IPS DF 4.7 (cell line): Measurements from ENCODE around the gene SKI.

ENCODE experiments used
- DNase-seq: peaks from one replicate; pipeline ENCODE4 v3.0.0-alpha.2; 2013; ENCODE audit warnings: low spot score; ENCODE audit errors: extremely low read depth

SKI gene

DNA sequence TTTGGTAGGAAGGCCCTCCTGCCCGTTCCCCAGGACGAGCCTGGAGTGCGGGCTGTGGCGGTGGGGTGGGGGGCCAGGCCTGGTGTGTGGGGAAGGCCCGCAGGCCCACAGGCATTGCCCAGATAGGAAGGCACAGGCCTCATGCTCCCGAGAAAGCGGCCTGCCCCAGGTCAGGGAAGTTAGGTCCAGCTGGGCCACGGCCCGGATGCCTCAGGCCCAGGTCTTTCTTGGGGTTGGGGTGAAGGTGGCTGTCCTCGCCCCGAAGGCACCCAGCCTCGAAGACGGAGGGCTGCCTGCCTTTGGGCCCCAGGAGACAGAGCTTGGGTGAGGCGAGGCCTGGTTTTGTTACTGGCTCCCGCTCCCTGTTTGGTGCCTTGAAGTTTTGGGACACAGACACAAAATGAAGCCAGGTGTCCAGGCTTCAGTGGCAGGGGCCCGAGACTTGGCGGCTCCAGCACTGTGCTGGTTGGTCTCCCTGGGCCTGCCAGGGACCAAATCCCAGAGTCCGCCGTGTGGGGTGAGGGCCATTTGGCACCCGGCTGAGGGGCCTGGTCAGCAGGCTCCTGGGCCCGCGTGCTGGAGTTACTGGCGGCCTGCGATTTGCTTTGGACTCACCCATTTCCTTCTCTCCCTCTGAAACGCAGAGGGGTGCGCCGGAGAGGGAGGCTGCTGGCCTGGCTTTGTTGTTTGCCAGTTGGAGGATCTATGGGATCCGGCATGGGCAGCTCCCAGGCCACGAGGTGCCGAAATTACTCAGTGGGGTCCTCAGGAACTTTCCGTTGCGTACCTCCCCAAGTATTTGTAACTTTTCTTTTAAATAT is 2.0 kb downstream of the SKI start:
- DNase-seq = no peak

DNA sequence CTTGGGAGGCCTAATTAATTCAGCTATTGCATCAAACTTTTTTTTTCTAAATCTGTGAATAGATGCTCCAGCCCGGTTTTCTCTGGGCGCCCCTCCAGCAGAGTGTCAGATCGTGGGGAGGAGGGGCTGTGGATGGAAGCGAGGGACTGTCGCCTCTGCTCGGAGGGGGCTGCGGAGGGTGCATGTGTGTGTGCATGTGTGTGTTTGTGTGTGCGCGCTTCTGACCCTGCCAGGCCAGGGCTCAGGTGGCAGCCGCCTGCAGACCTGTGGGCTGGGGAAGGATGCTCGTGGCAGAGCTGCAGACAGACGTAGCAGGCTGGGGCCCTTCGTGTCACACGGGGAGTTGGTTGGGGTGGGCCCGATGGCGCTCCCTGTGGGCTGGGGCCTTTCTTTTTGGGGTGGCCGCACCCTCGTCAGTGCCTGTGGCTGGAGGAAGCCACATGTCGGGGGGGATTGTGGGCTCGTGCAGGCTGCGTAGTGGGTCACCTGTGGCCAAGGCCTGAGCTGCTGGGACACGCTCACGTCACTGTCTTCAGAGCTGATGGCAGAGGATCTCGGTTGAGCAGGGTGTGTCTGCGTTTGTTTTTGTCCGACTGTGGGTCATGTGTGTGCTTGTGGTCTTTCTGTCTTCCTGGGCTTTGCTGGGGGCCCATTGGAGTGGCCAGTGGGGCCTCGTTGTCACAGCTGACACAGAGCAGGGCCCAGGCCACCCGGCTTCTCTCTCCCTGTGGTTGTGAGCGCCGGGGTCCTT is 2.8 kb downstream of the SKI start:
- DNase-seq = no peak

DNA sequence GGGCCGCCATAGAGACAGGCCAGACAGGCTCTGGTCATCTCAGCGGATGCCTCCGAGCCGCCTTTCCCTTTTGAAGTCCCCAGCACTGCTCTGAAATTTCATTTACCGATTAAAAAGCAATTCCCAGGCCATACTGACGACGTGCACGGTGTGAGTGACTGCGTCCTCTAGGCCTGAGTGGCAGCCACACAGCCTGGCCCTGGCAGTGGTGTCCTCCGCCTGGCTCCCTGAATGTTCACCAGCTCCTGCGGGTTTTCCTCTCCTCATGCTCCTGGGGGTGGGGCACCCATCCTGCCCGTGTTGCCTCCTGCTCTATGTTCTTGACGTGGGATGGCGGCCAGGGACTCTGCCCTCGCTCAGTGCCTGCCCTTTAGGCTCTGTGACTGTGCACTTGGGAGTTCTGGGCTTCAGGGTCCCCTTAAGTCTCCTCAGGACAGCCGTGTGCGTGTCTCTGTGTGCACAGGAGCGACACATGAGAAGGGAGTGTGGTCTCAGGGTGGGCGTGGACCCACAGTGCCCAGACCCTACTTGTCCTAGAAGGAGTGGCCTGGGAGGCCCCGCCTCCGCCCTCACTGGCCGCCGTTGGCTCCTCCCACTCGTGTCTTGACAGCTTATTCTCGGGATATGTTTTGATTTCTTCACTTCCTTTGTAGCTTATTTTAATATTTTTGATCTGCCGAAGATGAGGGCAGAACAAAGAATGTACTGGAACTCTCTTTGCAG is 3.6 kb downstream of the SKI start:
- DNase-seq = no peak

DNA sequence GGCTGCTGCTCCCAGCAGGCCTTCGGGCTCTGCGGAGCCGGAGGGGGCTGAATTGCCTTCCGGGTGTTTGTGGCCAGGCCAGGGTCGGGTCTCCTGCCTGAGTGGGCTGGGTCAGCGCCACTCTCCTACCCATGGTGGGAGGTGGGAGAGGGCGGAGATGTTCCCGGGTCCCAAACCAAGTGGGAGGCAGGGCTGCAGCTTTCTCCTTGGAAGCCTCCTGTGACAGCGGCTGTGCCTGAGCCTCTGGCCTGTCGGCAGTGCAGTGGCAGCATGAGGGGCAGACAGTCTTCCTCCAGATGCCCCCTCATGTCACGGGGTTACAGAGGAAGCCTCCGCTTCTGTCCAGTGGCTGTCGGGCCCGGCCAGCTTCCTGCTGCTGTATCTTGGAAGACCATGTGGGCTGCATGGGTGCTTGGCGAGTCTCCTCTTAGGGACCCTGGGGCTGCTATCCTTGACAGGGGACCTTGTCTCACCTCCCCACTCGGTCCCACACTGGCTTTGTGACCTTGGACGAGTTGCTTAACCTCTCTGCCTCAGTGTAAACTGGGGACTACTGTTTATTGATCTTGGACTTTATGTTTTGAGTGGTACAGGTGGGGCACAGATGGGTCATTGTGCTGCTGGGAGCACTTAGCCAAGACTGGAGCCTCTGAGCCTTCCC is 4.3 kb downstream of the SKI start:
- no peak for DNase-seq

GRCh38 chr1:2232916-2233438 is 4.9 kb downstream of the SKI start:
- no peak for DNase-seq

DNA sequence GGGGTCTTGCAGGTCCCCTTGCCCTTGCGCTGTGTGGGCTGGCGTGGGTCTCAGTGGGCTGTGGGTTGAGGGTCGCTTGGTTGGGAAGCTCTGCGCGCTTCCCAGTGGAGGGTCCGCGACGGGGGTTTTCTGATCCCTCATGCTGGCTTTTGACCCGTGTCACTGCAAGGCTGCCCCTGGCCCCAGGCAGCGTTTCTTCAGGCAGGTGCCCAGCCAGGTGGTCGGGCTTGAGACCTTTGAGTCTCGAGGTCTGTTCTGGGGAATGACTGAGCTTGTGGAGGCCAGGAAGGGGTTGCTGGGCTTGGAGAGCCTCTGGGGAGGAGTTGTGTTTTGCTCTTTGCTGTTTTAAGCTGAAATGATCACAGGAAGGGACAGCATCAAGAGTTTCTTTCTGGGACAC is 5.3 kb downstream of the SKI start:
- DNase-seq = no peak

GRCh38 chr1:2233997-2234761 is 6.1 kb downstream of the SKI start:
- no peak for DNase-seq

DNA sequence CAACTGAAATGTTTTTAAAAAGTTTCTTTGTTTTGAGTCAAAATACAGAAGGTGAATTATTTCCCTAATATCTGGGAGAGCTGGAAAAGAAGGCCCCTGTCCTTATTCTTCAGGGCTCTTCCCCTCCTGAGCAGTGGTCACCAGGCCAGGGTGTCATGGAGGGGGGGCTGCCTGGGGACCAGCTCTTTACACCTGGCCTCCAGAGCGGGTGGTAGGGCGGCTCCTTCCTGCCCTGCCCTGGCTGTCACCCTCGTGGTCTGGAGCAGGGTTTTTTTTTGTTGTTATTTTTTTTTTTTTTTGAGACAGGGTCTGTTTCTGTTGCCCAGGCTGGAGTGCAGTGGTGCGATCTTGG is 6.6 kb downstream of the SKI start:
- DNase-seq = no peak

- DNase-seq = no peak
Observed at GRCh38 chr1:2235300-2235998, 7.3 kb downstream of the SKI start.

DNA sequence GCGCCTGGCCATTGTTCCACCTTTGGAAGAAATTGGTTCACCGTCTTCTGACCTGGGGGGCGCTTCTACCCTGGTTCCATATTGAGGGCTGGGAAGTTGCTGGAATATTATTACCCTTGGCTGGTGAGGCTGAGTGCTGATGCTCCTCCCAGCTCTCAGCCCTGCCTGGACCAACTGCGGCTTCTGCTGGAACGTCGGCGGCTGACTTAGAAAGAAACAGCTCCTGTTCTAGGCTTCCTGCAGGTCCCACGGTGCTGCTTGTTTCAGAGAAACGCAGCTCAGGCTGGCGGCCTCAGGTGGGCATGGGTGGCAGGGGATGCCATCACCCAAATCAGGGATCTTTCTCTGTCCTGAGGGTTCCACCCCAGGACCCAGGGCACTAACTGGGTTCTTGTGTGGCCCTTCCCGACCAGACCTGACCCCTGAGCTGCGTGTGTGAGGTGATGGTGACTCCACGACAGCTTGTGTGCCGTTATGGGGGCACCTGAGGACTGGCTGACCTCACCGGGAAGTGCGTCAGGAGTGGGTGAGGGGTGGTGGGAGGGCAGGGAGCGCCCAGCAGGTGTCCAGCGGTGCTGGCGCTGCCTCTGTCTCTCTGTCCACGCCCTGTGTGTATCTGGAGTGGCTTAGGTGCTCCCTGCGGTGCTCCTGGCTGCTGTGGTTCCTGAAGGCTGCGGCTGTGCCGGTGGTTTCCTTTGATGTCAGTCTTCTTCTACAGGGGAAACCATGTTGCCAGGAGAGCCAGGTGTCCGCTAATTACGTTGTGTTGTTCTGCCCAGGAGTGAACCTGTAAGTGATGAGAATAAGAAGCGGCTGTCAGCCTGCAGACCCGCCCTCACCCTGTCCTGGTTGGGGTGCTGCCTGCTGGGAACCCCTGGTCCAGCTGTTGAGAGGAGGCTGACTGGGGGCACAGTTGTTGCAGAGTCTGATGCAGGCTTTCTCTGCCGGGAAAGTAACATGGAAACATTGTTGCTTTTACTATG is 8.9 kb downstream of the SKI start:
- no peak for DNase-seq

GRCh38 chr1:2237773-2238172 is 9.7 kb downstream of the SKI start:
- no peak for DNase-seq

- no peak for DNase-seq
Observed at GRCh38 chr1:2238361-2239012, 10.4 kb downstream of the SKI start.

- no peak for DNase-seq
Observed at GRCh38 chr1:2239013-2239370, 10.9 kb downstream of the SKI start.

DNA sequence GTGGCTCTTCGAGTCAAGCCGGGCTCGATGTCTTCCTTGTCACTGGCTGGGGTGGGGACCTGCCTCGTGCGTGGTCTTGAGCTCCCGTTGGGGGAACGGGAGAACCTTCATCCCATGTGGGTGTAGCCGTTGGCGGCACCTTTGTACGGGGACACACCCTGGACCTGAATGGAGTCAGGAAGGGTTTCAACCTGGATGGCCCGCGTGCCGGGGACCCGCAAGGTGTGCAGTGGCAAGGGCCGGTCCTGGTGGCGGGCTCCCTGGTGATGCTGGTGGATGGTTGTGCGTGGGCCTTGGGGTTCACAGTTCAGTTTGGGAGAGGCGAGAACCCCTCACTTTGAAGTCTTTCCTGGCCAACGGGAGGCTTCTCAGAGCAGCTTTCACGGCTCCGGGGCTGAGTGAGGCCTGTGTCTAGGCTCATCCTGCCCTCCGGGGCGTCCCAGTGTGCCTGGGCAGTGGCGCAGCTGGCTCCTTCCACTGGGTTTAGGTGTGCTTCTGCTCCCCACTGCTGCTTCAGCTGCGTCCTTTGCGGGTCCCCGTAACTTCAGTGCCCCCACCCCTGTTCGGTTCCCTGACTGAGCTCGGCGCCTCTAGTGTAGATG is 11.4 kb downstream of the SKI start:
- no peak for DNase-seq

DNA sequence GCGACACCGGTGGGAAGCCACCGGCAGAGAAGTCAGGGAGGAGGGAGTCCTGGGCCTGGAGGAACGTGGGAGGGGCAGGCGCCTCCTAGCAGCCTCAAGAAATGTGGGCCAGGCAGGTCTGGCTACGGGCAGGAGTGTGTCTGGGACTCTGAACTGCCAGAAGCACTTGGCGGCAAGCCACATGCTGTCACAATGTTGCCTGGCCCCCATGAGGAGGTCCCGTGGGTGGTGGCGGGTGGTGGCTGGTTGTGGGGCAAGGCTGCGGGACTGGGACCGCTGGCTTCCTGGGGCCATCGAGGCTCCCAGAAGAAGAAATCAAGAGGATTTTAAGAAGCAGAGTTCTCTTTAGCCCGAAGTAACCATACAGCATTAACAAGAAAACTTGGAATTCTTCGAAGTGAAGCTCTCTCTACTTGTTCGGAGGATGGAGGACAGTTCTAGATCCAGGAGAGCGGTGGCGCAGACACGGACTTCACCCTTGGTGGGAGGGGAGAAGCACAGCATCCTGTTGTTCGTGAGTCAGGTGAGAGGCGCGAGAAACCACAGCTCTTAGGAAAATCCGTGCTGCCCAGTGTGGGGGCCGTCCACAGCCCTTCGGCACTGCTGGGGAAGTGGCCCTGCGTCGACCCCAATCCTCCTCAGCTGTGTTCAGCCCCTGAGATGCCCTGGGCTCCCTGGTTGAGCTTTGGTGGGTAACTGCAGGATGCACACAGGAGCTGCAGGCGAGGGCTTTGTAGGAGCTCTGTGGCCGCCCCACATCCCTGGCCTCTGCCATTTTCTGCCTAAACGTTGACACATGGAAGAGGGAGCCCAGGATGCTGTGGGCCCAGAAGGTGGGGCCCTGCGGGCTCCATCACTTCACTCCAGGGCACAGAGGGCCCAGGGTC is 12.4 kb downstream of the SKI start:
- DNase-seq = no peak

- DNase-seq = no peak
Observed at GRCh38 chr1:2241820-2242219, 13.7 kb downstream of the SKI start.
